Neutrophil (primary cell): ENCODE results near the gene ELOB.

Source experiments
- H3K27ac ChIP-seq: fragments of 200-600 bp; sonication (generic); 2 replicates; pipeline ENCODE4 v1.5.1; 2016; ENCODE audit warnings: mild to moderate bottlenecking, moderate library complexity
- H3K27me3 ChIP-seq: fragments of 200-600 bp; sonication (generic); 2 replicates; pipeline ENCODE4 v1.6.0; 2016; ENCODE audit warnings: mild to moderate bottlenecking
- H3K36me3 ChIP-seq: fragments of 200-600 bp; sonication (generic); 2 replicates; pipeline ENCODE4 v1.5.1; 2017
- H3K4me1 ChIP-seq, 2 experiments: fragments of 200-600 bp in 1 of 2; sonication (generic) in 1 of 2; 1 replicate in 1 of 2; 2 replicates in 1 of 2; pipeline versions ENCODE4 v1.5.1 to v1.6.1; 2013 to 2016; ENCODE audit warnings: low read depth in 1 of 2, low read length in 1 of 2, mild to moderate bottlenecking in 1 of 2, moderate library complexity in 1 of 2; ENCODE audit not compliant: control insufficient read depth in 1 of 2, insufficient read depth in 1 of 2
- H3K4me3 ChIP-seq, 2 experiments: fragments of 200-600 bp in 1 of 2; sonication (generic) in 1 of 2; 1 replicate in 1 of 2; 2 replicates in 1 of 2; pipeline ENCODE4 v1.5.1; 2013 to 2016; ENCODE audit warnings: low read depth in 1 of 2, low read length in 1 of 2, mild to moderate bottlenecking in 1 of 2, moderate library complexity in 1 of 2
- H3K9me3 ChIP-seq: fragments of 200-600 bp; sonication (generic); 2 replicates; pipeline ENCODE4 v1.5.1; 2016
- CTCF ChIP-seq: fragments of 200-600 bp; sonication (generic); IDR thresholded peaks from 2 replicates; pipeline ENCODE4 v1.5.1; 2016; ENCODE audit warnings: antibody characterized with exemption

Gene ELOB

GRCh38 chr16:2818272-2818876 lies 41.3 kb upstream of the ELOB start:
- Histone ChIP-seq H3K4me1 (no peaks in the 10 kb centered on the region), H3K4me3 (no peak overlapping the region), H3K36me3 (no peaks in the 10 kb centered on the region), H3K9me3 (no peaks in the 10 kb centered on the region), H3K27ac (no peak overlapping the region), H3K27me3 (no peaks in the 10 kb centered on the region)
- no peak for TF ChIP-seq CTCF

- Histone ChIP-seq H3K27ac (no peak overlapping the region), H3K36me3 (no peaks in the 10 kb centered on the region), H3K27me3 (no peaks in the 10 kb centered on the region), H3K4me3 (no peak overlapping the region), H3K4me1 (no peaks in the 10 kb centered on the region), H3K9me3 (no peaks in the 10 kb centered on the region)
- TF ChIP-seq CTCF: no peak
Measured at GRCh38 chr16:2817340-2818271, 40.5 kb upstream of the ELOB start.

- Histone ChIP-seq H3K27ac (no peak within 1 kb of the TSS), H3K4me3 (no peak within 1 kb of the TSS), H3K27me3 (peaks cover 4% of the 10 kb centered on the region), H3K4me1 (no peaks in the 10 kb centered on the region), H3K9me3 (no peaks in the 10 kb centered on the region), H3K36me3 (no peaks in the 10 kb centered on the region)
- TF ChIP-seq CTCF: no peak
Measured at GRCh38 chr16:2816751-2817339, 39.8 kb upstream of the ELOB start, which contains the start of gene PRSS21. Gene PRSS21 (plus strand): TSS chr16:2817237. CDS start chr16:2817269, 32 bp downstream.

GRCh38 chr16:2815299-2815771 lies 38.3 kb upstream of the ELOB start:
- Histone ChIP-seq H3K9me3 (no peaks in the 10 kb centered on the region), H3K4me1 (no peaks in the 10 kb centered on the region), H3K36me3 (no peaks in the 10 kb centered on the region), H3K27me3 (peaks cover 15% of the 10 kb centered on the region), H3K27ac (no peak overlapping the region), H3K4me3 (no peak overlapping the region)
- TF ChIP-seq CTCF: no peak

- Histone ChIP-seq H3K9me3 (no peaks in the 10 kb centered on the region), H3K27me3 (peaks cover 21% of the 10 kb centered on the region), H3K4me1 (no peaks in the 10 kb centered on the region), H3K27ac (no peak overlapping the region), H3K36me3 (no peaks in the 10 kb centered on the region), H3K4me3 (no peak overlapping the region)
- TF ChIP-seq CTCF: no peak
Measured at GRCh38 chr16:2814551-2815298, 37.6 kb upstream of the ELOB start.
